ENCODE results near the gene CNTN5.

The CNTN5 gene

DNA sequence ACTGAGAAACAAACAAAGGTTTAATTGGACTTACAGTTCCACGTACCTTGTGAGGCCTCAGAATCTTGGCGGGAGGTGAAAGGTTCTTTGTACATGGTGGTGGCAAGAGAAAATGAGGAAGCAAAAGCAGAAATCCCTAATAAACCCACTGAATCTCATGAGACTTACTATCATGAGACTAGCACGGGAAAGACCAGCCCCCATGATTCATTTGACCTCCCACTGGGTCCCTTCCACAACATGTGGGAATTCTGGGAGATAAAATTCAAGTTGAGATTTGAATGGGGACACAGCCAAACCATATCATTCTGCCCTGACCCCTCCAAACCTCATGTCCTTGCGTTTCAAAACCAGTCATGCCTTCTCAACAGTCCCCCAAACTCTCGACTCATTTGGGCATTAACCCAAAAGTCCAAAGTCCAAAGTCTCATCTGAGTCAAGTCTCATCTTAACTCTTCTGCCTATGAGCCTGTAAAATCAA lies 617.4 kb downstream of the CNTN5 start:
- DNase-seq: no peak

DNA sequence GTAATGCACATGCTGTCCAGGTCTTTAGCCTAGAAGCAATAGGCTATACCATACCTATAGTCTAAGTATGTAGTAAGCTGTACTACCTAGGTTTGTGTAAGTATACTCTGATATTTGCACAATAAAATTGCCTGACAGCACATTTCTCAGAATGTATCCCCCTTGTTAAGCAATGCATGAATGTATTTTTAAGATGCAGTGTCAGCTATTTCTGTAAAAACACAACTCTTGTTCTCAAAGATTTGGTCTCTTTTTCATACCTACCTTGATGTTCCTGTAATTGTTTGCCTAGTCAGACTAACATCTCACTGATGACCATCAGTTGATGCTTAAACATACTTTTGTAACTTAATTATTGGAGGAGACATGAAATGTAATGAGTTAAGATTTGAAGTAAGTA lies 619.9 kb downstream of the CNTN5 start:
- DNase-seq: no peak

DNA sequence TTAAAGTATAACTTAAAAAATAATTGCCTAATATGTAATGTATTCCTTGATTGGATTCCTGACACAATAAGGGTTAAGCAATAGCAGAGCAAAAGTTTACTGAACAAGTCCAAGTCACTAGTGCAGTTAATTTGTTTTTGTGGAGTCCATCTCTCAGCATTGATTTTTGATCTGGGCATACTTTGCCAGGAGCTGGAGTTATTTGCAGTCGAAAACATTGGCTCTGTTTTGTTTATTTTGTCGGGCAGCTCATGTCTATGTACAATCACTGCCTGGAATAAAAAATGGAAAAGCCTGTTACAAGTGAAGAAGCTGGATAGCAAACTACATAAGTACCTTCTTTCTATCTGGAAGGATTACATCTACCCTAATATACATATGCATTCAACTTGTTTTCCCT lies 625.2 kb downstream of the CNTN5 start:
- DNase-seq: no peak

DNA sequence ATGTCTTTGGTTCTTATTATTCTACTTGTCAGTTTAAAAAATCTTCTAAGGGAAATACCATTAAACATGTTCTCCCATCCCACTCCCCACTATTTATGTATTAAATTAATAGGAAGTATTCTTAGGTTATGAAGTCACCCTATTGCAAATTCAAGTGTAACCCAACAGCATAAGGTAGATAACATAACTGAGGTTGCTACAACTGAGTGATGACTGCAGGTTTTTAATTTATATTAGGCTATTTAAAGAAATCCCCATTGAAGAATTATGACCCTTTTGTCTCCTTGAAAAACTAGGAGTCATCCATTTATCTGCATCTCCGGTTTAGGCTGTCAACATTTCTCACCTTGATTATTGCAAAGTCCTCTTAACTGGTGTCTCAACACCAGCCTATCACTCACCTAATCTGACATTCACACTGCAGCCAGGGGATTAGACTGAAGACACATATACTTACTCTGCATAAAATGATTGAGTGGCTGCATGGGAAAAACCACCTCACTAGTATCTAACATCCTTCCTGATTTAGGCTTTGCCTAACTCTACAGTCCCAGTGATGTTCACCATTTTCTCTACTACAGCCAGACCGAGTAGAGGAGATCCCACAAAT lies 649.4 kb downstream of the CNTN5 start:
- no peak for DNase-seq

DNA sequence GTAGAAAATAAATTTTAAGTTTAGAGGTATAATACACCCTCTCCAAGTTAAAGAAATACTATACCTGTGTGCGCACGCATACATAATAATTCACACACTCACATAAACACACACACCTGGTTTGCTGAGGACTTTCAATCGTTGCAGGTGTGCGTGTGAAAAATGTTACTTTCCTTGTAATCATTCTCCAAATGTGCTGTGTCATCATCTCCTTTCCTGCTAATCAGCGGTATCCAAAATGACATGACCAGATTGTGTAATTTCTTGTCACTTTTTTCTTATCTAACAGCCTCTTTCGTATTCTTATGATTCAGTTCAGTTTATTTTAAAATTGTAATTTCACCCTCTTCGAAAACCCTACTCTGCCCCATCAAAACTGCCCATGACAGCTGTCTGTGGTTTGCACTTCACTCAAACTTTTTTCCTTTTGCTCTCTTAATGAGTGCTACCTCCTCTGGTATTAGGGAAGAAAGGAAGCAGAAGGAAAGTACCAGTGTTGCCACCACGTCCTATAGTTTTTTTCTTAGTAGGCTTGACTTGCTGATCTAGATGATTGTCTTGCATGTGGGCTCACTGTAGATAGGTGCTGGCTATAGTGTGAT lies 651.2 kb downstream of the CNTN5 start:
- no peak for DNase-seq

DNA sequence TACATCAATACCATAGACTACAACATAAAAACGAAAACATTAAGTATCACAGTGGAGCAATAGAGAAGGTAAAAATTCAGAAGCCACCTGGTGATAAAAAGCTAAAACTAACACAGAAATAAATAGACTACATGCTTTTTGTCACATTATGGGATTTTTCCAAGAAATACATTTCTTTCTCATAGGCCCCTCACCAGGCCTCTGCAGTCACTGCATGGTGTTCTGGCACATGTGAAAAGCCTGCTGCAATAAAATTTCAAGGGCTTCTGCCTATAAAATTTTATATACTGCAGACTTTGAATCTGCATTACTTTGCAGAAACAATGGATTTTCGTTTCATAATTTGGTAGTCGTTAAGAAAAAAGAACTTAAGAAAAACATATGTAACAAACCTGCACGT lies 655.5 kb downstream of the CNTN5 start:
- DNase-seq: no peak

DNA sequence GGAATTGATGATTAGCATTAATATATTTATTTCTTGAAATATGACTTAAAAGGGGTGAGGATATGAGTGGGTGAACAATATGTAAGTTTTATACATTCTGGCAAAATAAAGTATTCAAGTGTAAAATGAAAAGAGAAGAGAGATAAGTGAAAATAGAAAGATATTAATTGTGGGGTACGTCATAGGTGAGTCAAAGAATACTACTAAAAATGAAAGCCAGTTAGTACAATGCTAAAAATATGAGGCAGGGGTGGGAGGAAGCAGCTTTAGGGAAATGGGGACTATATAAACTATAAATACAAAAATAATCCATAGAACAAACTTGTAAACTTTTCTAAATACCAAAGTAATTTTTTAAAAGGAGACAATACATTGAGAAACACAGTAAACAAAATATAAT lies 661.4 kb downstream of the CNTN5 start:
- no peak for DNase-seq

DNA sequence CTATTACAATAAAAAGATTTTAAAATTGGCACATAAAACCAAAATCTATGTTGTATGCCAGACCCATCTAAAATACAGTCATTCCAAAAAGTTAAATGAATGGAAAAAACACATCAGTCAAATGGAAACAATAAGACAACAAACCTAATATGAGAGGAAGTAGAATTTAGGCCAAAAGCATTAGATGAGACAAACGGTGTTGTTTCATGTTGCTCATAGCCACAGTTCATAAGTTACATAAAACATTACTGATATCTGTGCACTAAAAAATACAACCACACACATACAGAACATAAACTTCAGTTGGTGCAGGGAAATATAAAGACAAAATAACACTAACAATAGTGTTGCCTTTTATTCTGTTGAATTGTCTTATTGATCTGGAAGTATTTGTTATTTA lies 661.9 kb downstream of the CNTN5 start:
- DNase-seq: no peak

DNA sequence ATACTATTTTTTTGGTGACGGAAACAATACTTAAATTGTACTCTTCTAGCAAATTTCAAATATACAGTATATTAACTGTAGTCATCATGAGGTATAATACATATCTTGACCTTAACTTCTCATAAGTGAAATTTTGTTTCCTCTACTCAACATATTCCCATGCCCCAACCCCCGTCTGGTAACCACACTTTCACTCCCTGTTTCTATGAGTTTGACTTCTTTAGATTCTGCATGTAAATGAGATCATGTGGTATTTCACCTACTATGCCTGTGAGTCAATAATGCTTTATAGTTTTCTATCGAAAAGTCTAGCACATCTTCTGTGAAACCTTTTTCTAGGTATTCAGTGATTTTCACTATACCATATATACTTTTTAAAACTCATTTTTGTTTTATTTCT lies 663.2 kb downstream of the CNTN5 start:
- no peak for DNase-seq

DNA sequence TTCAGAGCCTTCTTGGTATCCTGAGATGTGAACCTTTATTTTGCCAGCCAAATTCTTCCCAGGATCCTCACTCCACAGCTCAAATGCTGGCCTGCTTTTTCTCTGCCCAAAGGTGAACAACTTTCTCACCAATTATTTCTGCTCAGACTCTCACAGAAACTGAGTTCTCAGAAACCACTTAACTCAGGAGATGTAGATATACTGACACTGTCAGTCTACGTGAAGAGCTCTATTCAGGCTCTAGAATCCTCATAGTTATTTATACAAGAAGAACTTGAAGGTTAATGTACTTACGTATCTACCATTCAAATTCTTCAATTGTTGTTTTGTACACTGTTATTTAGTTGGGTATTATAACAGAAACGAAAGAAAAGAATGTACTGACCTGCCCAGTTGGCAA lies 666.1 kb downstream of the CNTN5 start:
- DNase-seq: no peak

DNA sequence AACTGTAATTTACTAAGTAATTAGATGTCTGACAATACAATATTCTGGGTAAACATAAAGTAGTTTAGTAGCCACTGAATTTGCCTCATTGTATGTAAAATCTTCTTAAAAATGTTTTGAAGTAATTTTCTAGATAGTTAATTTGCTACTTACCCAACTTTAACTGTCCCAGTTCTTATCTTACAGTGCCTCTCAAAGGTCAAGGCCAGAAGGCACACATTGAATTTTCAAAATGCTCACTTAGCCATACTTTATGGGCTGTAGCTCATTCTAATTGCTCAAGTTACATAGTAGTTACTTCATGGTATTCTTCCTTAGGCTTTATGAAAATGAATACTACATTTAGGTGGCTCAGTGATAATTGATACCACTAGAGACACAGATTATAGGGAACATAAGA lies 666.6 kb downstream of the CNTN5 start:
- no peak for DNase-seq

DNA sequence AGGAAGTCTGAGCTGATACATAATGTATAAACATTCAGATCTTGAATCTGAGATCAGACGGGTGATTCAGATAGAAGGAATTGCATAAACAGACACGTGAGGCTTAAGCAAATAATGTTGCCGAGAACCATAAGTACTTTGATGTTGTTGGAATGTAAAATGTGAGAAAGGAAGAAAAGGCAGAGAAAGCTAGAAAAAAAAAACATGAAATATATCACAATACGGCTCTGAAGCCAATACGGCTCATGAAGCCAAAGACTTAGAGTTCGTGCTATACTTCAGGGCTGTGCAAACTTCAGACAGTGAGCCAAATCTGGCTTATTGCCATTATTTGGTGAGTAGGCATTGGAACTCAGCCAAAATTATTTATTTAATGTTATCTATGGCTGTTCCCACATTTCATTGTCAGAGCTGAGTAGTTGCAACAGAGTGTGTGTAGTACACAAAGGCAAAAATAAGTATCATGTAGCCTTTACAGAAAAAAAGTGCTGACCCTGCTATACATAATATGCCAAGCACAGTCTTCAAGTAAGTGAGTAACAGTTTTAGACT lies 673.3 kb downstream of the CNTN5 start:
- no peak for DNase-seq

DNA sequence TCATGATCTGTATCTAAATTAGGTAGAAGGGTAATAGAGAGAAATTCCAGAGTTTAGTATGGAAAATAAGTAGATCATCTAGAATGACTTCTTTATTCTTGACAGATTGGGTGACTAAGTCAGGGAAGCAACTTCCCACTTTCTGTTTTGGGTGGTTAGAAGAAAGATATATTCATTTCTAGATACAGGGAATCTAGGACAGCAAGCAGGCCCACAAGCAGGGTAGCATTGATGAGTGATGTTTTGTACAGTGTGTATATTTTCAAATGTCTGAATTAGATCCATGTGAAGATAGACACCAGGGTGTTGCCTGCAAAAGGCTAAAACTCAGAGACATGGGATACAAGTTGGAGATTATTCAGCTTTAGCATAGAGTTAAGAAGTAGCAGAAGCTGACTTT lies 674.4 kb downstream of the CNTN5 start:
- DNase-seq: no peak

DNA sequence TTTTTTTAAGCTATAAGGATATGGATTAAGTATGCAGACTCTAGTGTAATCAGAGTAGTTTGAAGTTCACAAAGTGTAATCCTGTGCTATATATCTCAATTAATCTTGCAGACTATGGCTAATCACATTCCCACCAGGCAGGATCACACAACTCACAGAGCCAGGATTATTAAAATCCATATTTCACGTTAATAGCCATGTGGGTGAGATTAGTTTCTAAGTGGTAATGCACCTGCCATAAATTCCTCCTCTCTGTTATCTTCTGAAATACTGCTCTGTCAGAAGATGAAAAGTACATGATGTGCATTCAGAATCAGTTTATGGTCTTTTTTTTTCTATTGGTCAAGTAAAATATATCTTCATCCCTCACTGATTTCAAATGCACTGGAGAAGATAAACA lies 686.1 kb downstream of the CNTN5 start:
- DNase-seq: no peak

DNA sequence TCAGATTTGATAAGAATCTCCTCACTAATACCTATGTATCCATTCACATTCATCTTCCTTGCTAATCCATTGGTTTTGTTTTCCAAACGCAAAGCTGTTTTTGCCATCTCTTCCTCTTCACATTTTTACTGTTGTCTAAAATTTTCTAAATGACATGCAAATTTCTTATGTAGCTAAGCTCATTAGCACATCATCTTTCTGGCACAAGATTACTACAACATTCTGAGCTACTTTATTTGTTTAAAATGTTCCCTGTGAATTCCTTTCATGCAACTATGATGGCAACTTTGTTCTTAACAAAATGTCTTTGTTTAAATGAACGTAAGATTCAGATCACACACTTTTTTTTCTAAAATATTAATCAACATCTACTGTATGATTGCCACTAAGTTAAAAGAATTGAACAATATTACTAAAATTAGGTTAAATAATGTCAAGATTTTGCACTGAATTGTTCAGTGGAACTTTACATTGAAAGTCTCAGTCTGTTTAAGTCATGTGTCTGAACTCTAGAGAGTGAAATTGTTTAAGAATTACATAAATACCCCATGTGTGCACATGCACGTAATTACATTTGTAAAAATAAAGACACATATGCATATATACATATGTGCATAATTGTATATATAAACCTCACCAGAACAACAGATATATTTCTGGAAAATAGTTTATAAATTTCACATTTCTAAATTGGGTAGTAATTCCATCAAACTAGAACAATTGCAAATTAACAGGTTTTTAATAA lies 688.4 kb downstream of the CNTN5 start:
- DNase-seq: no peak

DNA sequence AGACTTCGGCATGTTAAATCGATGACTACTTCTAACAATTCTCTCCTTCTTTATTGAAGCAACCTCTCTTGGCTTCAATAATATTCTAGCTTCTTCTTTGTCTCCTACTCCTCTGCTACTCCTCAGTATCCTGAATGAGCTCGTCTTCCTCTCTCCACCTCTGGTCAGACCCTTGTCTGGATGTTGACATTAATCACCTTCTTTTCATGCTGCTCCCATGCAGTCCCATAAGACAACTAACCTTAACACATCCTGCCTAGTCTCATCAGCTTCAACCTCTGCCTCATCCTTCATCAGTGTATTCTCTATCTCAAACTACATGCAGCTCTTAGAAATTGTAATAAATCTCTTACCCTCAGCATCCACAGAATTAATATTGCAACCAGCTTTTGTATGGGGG lies 695.6 kb downstream of the CNTN5 start:
- DNase-seq: no peak

DNA sequence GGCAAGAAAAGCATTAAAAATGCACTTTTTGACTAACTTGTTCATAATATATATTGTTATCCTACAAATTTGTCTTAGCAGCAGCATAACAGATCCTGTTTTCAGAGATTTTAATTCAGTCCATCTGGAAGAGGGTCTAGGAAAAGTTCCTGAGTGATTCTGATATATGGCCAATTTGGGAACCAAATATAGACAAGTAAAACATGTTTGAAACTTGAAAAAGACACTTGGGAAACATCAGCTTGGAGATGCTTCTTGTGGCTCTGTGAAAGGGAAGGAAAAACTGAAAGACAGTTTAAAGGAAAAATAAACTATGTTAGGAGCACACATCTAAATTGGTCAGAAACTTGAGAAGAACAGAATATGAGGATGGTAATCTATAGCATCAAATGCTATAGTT lies 697.5 kb downstream of the CNTN5 start:
- no peak for DNase-seq

DNA sequence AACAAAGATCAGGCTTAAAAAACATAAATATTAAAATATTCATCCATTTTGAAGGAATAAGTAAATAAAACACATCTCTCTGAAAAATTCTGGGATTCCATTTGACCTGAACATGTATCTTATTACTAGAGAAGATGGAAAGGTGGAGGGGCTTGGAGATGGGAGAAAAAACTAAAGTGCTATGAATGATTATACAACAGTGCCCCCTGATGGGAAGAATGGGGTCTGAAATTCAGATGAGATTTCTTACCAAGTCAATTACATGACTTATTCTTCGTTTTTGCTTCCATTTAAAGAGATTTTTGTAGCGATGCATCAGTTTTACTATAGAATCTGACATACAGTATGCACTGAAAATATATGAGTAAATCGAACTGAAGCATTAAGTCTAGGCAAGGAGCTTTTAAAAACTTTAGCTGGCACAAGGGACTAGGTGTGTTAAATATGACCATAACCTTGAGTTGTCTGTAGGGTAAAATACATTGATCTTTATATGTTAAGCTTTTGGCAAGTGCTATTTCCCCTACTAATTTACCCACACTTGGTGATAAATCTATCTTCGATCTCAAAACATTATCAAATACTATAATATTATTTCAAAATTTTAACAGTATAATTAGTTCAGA lies 718.8 kb downstream of the CNTN5 start:
- peak; percentile 3 for DNase-seq

DNA sequence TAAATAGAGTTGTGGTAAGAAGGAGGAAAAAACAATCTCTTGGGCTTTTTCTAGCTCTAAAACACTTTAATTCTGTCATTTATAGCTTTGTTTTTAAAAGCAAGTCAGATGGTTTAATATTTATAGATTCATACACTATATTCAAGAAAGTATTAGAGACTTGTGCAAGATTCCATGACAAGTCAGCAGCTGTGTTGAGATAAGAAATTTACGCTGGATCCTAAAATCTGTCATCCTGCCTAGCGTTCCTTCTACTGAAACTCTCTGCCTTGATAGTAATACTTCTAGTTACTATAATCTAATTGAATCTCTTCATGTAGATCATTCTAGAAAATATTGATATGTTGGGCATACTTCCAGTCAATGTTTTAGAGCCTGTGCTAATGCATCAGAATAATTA lies 721.8 kb downstream of the CNTN5 start:
- DNase-seq: no peak

DNA sequence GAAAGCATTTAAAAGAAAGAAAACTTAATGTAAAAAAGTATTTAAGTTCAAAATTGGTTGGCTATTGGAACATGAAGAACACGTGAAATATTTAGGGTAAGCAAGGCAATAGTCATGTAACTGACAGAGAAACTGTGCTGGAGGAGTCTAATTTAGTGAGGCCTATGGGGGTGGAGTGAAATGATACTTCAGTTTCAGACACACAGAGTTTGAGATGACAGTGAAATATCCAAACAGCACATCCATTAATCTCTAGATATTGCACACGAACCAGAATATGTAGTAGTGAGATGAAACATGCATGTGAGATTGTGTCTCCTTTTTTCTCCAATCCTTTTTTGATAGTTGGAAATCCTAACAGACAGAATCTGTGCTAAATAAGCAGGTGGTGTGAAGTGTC lies 739.0 kb downstream of the CNTN5 start:
- no peak for DNase-seq

DNA sequence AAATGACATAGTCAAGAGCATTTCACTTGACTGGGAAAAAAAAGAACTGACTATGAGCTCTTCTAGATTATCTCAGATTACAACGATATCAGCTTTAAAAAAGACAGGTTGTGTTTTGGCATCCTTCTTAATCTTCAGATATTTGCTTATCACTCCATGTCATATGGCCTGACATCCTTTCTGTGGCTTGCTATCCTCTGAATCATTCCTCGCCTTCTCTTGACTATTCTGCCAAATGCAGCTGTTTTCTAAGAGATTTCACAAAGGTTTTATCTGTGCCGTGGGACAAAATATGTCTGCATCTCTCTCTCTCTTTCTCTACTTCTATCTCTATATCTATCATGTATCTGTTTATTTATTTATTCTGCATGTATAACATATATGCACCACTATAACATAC lies 746.1 kb downstream of the CNTN5 start:
- DNase-seq: no peak

DNA sequence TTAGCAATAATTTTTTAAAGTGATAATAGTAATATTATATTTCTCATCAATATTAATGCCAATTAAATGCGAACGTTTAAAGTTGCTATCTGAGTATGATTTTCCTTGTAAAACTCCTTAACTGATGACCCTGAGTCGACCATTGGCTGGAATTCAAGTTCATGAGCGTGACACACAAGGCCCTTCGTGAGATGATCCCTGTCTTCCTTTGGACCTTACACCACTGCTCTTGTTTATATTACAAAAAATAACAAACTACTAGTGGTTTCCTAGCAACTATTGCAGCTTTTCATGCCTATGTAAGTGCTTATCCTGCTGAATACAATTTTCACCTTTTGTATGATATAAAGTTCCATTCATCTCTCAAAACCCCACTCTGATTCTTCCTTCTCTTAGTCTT lies 752.9 kb downstream of the CNTN5 start:
- DNase-seq: no peak

DNA sequence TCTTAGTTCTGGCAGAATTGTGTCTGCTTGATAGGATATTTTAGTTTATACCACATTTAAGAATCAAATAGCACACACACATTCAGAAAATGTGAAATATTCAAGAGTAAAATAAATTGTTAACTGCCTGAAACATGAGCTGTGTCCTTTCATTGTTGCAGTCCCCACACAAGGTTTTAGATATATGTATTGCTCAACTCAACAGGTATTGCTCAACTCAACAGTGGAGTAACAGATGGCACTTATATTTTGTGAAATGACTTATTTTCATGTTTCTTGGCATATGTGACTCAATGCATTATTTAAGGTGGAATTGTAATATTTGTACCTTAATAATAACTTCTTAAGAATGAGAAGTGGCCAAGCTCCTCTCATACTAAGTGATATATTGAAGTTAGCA lies 760.3 kb downstream of the CNTN5 start:
- no peak for DNase-seq

DNA sequence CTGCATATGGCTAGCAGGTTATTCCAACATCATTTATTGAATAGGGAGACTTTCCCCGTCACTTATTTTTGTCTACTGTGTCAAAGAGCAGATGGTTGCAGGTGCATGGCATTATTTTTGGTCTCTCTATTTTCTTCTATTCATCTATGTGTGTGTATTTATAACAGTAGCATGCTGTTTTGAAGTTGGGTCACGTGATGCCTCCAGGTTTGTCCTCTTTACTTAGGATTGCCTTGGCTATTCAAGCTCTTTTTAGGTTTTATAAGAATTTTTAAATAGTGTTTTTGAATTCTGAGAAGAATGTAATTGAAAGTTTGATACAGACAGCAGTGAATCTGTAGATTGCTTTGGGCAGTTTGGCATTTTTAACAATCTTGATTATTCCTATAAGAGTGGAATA lies 770.6 kb downstream of the CNTN5 start:
- DNase-seq: no peak
